H9 (cell line): Measurements from ENCODE around the gene ITIH2. TPM values are rescaled to one million over a fixed set of nuclear protein-coding genes. Genes with fewer than 3 reads are reported as not detected.

Source experiments
- DNase-seq: peaks from one replicate; pipeline ENCODE4 v3.0.0-alpha.2; 2017
- H2AFZ ChIP-seq: one replicate; pipeline ENCODE4 v1.6.1; 2013; ENCODE audit warnings: mild to moderate bottlenecking, low read length, control low read depth, moderate library complexity
- H2AK5ac ChIP-seq: 2 replicates; pipeline ENCODE4 v1.6.1; 2013; ENCODE audit warnings: low read length, control low read depth, mixed read lengths; ENCODE audit not compliant: insufficient read length
- H2BK120ac ChIP-seq: one replicate; pipeline ENCODE4 v1.6.1; 2013; ENCODE audit warnings: low read depth, mild to moderate bottlenecking, low read length, control low read depth, inconsistent platforms; ENCODE audit not compliant: poor library complexity, severe bottlenecking
- H2BK12ac ChIP-seq: 2 replicates; pipeline ENCODE4 v1.6.1; 2013; ENCODE audit warnings: low read length, control low read depth, mixed read lengths, low read depth; ENCODE audit not compliant: insufficient read length
- H2BK15ac ChIP-seq: 2 replicates; pipeline ENCODE4 v1.6.1; 2013; ENCODE audit warnings: low read depth, low read length, control low read depth
- H2BK20ac ChIP-seq: one replicate; pipeline ENCODE4 v1.6.1; 2013; ENCODE audit warnings: low read depth, mild to moderate bottlenecking, low read length, control low read depth, inconsistent platforms; ENCODE audit not compliant: poor library complexity, severe bottlenecking
- H2BK5ac ChIP-seq: 2 replicates; pipeline ENCODE4 v1.6.1; 2013; ENCODE audit warnings: low read length, control low read depth, mixed read lengths; ENCODE audit not compliant: insufficient read length
- H3K14ac ChIP-seq: 2 replicates; pipeline ENCODE4 v1.6.1; 2013; ENCODE audit warnings: low read length, control low read depth; ENCODE audit not compliant: insufficient read depth
- H3K18ac ChIP-seq: 2 replicates; pipeline ENCODE4 v1.6.1; 2013; ENCODE audit warnings: low read depth, mild to moderate bottlenecking, mixed read lengths, low read length, control low read depth; ENCODE audit not compliant: insufficient read length
- H3K23ac ChIP-seq: 2 replicates; pipeline ENCODE4 v1.6.1; 2013; ENCODE audit warnings: low read length, control low read depth, mixed read lengths, low read depth; ENCODE audit not compliant: insufficient read length
- H3K23me2 ChIP-seq: 2 replicates; pipeline ENCODE4 v1.6.1; 2013; ENCODE audit warnings: low read depth, mild to moderate bottlenecking, mixed read lengths, low read length, control low read depth; ENCODE audit not compliant: insufficient read length, poor library complexity, severe bottlenecking
- H3K27ac ChIP-seq: 2 replicates; pipeline ENCODE4 v1.5.1; 2013; ENCODE audit warnings: low read length, control low read depth, mixed read lengths, low read depth; ENCODE audit not compliant: insufficient read length
- H3K27me3 ChIP-seq: 2 replicates; pipeline ENCODE4 v1.6.1; 2013; ENCODE audit warnings: low read length, control low read depth, inconsistent platforms; ENCODE audit not compliant: insufficient read depth
- H3K4ac ChIP-seq: 2 replicates; pipeline ENCODE4 v1.6.1; 2013; ENCODE audit warnings: low read depth, mild to moderate bottlenecking, control low read depth, inconsistent platforms, low read length, moderate library complexity
- H3K4me1 ChIP-seq: 2 replicates; pipeline ENCODE4 v1.6.1; 2013; ENCODE audit warnings: low read length, control low read depth, inconsistent platforms; ENCODE audit not compliant: insufficient read depth
- H3K4me2 ChIP-seq: 2 replicates; pipeline ENCODE4 v1.6.1; 2013; ENCODE audit warnings: low read length, control low read depth, mixed read lengths; ENCODE audit not compliant: insufficient read length, insufficient read depth
- H3K56ac ChIP-seq: 2 replicates; pipeline ENCODE4 v1.6.1; 2013; ENCODE audit warnings: low read depth, mild to moderate bottlenecking, mixed read lengths, low read length, control low read depth; ENCODE audit not compliant: insufficient read length
- H3K79me1 ChIP-seq: 2 replicates; pipeline ENCODE4 v1.6.1; 2013; ENCODE audit warnings: low read depth, mild to moderate bottlenecking, moderate library complexity, low read length, control low read depth, inconsistent platforms; ENCODE audit not compliant: insufficient read depth, poor library complexity, severe bottlenecking
- H3K79me2 ChIP-seq: 2 replicates; pipeline ENCODE4 v1.6.1; 2013; ENCODE audit warnings: low read length, control low read depth, inconsistent platforms; ENCODE audit not compliant: insufficient read depth
- H3K9ac ChIP-seq: 2 replicates; pipeline ENCODE4 v1.6.1; 2013; ENCODE audit warnings: low read length, control low read depth, mixed read lengths; ENCODE audit not compliant: insufficient read length; ENCODE audit errors: extremely low read depth
- H3K9me3 ChIP-seq: one replicate; pipeline ENCODE4 v1.6.1; 2013; ENCODE audit warnings: low read depth, low read length, inconsistent platforms; ENCODE audit not compliant: control insufficient read depth
- H3T11ph ChIP-seq: one replicate; pipeline ENCODE4 v1.6.1; 2013; ENCODE audit warnings: mild to moderate bottlenecking, low read length, control low read depth, inconsistent platforms
- H4K20me1 ChIP-seq: one replicate; pipeline ENCODE4 v1.6.1; 2013; ENCODE audit not compliant: control insufficient read depth, insufficient read length, insufficient read depth
- H4K5ac ChIP-seq: 2 replicates; pipeline ENCODE4 v1.6.1; 2013; ENCODE audit warnings: low read depth, mild to moderate bottlenecking, mixed read lengths, low read length, control low read depth; ENCODE audit not compliant: insufficient read length
- H4K8ac ChIP-seq: replicated peaks from 2 replicates; pipeline ENCODE4 v1.6.1; 2013; ENCODE audit warnings: low read length, control low read depth, mixed read lengths, low read depth; ENCODE audit not compliant: insufficient read length
- H4K91ac ChIP-seq: 2 replicates; pipeline ENCODE4 v1.6.1; 2013; ENCODE audit warnings: low read depth, mild to moderate bottlenecking, moderate library complexity, mixed read lengths, low read length, control low read depth; ENCODE audit not compliant: insufficient read length
- H3K27ac Mint-ChIP-seq, 3 experiments: 2 replicates in 2 of 3; 3 replicates in 1 of 3; pipeline ENCODE4 v1.8.0; 2020 to 2021; ENCODE audit warnings: mixed read lengths in 3 of 3, mild to moderate bottlenecking in 1 of 3, moderate library complexity in 1 of 3
- H3K27me3 Mint-ChIP-seq: 2 replicates; pipeline ENCODE4 v1.8.0; 2021; ENCODE audit warnings: low read depth, mild to moderate bottlenecking, moderate library complexity, mixed read lengths
- H3K36me3 Mint-ChIP-seq, 3 experiments: 2 replicates in 2 of 3; 3 replicates in 1 of 3; pipeline ENCODE4 v1.8.0; 2020 to 2021; ENCODE audit warnings: low read depth in 3 of 3, mixed read lengths in 3 of 3; ENCODE audit not compliant: insufficient read depth in 1 of 3
- H3K4me1 Mint-ChIP-seq, 2 experiments: 2 replicates each; pipeline ENCODE4 v1.8.0; 2020; ENCODE audit warnings: mixed read lengths in 2 of 2
- H3K4me3 Mint-ChIP-seq, 2 experiments: 2 replicates in 1 of 2; 3 replicates in 1 of 2; pipeline ENCODE4 v1.8.0; 2020 to 2021; ENCODE audit warnings: mild to moderate bottlenecking in 2 of 2, mixed read lengths in 2 of 2, moderate library complexity in 1 of 2
- H3K9me3 Mint-ChIP-seq, 2 experiments: 2 replicates in 1 of 2; 3 replicates in 1 of 2; pipeline ENCODE4 v1.8.0; 2020; ENCODE audit warnings: mild to moderate bottlenecking in 2 of 2, mixed read lengths in 2 of 2, moderate library complexity in 1 of 2
- whole genome bisulfite sequencing: extraction: QIAGEN DNeasy Blood & Tissue Kit; methylation state at CpG from one replicate; pipeline ENCODE4 v1.1.7; 2013; ENCODE audit warnings: missing lambda C conversion rate, low lambda C conversion rate, mixed read lengths; ENCODE audit not compliant: insufficient read length; ENCODE audit errors: extremely low coverage; 5-methylcytosine and 5-hydroxymethylcytosine counted together
- total RNA-seq: library from RNA; stranded (reverse); gene quantifications from 2 replicates; pipeline ENCODE4 v1.2.1, GENCODE V29; 2021
- TF ChIP-seq, protein P1 (sequence below): fragments of 200-600 bp; sonication (generic); conservative IDR thresholded peaks from 3 replicates; pipeline ENCODE4 v1.8.0; 2021; ENCODE audit warnings: antibody characterized with exemption, mild to moderate bottlenecking

ITIH2 gene
- total RNA-seq, 1 experiment from 2014 or later: not detected

DNA sequence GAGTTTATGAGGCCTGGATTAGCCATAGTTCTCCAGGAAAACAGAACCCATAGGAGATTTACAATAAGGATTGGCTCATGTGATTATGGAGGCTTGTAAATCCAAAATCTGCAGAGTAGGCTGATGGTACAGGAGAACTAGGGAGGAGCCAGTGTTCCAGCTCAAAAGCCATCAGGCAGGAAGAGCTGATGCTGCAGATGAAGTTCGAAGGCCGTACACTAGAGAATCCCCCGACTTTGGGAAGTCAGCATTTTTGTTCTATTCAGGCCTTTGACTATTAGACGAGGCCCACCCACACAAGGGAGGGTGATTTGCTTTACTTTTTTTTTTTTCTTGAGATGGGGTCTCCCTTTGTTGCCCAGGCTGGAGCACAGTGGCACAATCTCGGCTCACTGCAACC is 47.1 kb downstream of the ITIH2 start:
- Mint-ChIP-seq H3K4me1 (no peaks in the 10 kb centered on the region), H3K27ac (no peak overlapping the region; a peak in 1 of 7 replicates), H3K4me3 (no peak overlapping the region), H3K36me3 (peaks cover 17 to 33% (median 31%) of the 10 kb centered on the region in 3 experiments), H3K9me3 (no peaks in the 10 kb centered on the region), H3K27me3 (no peaks in the 10 kb centered on the region)
- no peak overlapping the region for H3K23ac ChIP-seq
- H3K4me2 ChIP-seq: no peak overlapping the region
- H3K79me2 ChIP-seq: no peaks in the 10 kb centered on the region
- H2BK15ac ChIP-seq: no peak overlapping the region
- H3K79me1 ChIP-seq: no peaks in the 10 kb centered on the region
- H4K5ac ChIP-seq: no peak overlapping the region
- H3K27ac ChIP-seq: no peak overlapping the region
- H3T11ph ChIP-seq: no peak overlapping the region
- H3K4me1 ChIP-seq: no peaks in the 10 kb centered on the region
- H3K9ac ChIP-seq: no peak overlapping the region
- H3K4ac ChIP-seq: no peak overlapping the region
- no peak overlapping the region for H2BK120ac ChIP-seq
- no peak overlapping the region for H4K91ac ChIP-seq
- no peak overlapping the region for H4K8ac ChIP-seq
- H2AFZ ChIP-seq: no peak overlapping the region
- no peak overlapping the region for H2BK5ac ChIP-seq
- TF ChIP-seq, protein P1, sequence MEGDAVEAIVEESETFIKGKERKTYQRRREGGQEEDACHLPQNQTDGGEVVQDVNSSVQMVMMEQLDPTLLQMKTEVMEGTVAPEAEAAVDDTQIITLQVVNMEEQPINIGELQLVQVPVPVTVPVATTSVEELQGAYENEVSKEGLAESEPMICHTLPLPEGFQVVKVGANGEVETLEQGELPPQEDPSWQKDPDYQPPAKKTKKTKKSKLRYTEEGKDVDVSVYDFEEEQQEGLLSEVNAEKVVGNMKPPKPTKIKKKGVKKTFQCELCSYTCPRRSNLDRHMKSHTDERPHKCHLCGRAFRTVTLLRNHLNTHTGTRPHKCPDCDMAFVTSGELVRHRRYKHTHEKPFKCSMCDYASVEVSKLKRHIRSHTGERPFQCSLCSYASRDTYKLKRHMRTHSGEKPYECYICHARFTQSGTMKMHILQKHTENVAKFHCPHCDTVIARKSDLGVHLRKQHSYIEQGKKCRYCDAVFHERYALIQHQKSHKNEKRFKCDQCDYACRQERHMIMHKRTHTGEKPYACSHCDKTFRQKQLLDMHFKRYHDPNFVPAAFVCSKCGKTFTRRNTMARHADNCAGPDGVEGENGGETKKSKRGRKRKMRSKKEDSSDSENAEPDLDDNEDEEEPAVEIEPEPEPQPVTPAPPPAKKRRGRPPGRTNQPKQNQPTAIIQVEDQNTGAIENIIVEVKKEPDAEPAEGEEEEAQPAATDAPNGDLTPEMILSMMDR: no peak
- no CpG with 5 or more reads among the region's 5 CpGs for WGBS
- no peaks in the 10 kb centered on the region for H4K20me1 ChIP-seq
- H3K27me3 ChIP-seq: no peaks in the 10 kb centered on the region
- no peak overlapping the region for H2BK20ac ChIP-seq
- H3K23me2 ChIP-seq: no peaks in the 10 kb centered on the region
- no peak overlapping the region for H3K18ac ChIP-seq
- H2BK12ac ChIP-seq: no peak overlapping the region
- no peak for DNase-seq
- no peak overlapping the region for H3K56ac ChIP-seq
- no peak overlapping the region for H2AK5ac ChIP-seq
- H3K9me3 ChIP-seq: no peaks in the 10 kb centered on the region
- H3K14ac ChIP-seq: no peak overlapping the region
